Measurements from ENCODE around the gene TNS3.

The TNS3 gene

DNA sequence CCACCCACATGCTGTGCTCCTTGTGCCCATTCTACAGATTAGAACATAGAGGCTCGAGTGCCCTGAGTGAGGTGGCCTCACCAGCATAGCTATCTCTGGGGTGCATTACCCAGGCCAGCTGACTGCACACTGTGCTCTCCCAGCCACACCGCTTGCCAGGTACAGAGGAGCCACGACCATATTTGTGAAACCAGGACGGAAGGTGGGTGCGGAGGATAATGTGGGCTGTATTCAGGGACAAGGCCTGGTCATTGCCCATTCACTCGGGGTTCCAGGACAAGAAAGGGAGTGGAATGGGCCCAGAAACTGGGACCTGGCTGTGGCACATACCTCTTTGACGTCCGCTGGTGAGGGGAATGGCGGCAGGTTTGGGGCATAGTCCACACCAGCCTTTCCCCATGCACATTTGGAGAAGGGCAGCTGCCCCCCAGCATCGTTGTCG is 236.0 kb downstream of the TNS3 start:
- no peak for DNase-seq (ENCODE audit: low spot score)

DNA sequence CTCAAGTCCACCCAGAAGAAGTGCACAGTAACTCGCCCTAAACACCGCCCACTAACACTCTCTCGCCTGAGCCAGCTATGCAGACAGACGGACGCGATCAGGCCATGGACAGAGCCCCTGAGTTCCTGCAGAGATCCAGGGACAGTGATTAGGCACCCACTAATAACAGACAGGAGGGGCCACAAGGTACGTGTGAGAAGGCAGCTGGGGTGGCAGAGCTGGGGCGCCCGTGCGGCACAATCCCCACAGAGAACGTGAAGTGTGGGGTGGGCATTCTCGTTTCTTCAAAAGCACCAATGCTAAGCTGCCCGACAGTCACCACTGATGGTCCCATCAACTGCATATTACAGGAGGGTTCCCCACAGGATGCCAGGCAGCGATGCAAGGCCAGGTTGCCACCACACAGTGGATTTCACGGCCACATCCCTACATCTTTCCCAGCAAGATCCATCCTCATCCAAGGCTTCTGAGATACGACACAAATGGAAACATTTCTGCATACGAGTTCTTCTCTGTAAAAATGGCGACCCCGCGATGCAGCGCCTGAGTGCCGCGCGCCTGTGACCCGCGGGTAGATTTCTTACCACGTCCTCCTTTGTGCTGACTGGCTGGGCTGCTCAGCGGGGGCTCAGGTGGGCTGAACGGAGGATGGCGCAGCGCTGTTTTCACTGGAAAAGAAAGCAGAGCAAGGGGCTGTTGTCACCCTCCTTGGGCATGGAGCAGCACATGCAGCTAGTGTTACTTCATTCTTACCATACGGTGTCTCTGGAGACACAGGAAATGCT is 237.5 kb downstream of the TNS3 start:
- no peak for DNase-seq (ENCODE audit: low spot score)

GRCh38 chr7:47343061-47343455 is 238.9 kb downstream of the TNS3 start:
- no peak for DNase-seq (ENCODE audit: low spot score)

DNA sequence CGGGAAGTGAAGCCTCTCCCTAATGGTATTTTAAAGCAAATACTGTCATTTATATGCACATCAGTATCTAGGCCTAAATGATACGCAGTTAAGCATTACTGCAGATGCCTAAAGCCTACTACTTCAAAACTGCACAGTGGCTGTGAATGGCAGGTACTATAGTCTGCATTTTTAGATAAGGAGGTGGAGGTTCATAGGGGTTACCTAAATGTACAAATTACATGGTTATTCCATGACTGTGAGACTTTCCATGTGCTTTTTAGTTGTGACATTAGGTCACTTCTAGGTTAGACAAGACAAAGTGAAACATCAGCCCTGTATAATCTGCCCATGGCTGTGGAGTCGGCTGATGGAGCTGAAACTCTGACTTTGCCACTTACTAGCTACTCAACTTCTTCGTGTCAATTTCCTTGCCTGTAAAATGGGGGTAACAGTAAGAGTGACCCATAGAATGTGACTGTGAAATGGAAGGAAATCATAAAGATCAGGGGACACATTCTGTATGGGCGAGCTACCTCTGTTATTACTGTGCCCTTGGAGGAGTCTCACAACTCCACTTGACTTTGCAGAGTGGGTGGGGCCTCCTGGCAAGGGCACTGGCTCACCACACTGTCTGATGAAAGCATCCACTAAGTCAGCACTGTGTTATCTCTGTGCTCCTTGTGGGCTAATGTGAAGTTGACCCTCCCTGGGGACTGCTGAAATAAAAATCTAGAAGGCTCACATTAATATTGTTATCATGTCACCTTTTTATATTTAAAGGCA is 239.4 kb downstream of the TNS3 start:
- no peak for DNase-seq (ENCODE audit: low spot score)

DNA sequence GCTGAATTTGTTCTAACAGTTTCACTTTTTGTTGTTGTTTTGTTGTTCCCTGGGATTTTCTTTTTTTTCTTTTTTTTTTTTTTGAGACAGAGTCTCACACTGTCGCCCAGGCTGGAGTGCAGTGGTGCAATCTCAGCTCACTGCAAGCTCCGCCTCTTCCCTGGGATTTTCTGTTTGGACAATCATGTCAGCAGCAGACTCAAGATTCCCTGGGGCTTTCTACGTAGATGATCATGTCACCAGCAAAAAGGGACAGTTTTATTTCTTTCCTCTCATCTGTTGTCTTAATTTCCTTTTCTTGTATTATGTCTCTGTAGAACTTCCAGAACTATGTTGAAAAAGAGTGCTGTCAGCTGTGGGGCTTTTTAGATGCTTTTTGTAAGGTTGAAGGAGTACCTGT is 241.4 kb downstream of the TNS3 start:
- no peak for DNase-seq (ENCODE audit: low spot score)

DNA sequence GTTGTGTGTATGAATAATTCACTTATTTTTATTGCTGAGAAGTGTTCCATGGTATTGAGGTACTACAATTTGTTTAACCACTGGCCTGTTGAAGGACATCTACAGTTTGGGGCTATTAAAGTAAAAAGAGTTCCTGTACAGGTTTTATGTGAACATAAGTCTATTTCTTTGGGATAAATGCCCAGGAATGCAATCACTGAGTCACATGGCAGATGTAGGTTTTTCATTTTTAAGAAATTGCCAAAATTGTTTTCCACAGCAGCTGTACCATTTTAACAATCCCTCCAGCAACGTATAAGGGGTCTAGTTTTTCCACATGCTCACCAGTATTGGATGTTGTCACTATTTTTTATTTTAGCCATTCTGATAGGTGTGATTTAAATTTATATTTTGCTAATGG is 243.9 kb downstream of the TNS3 start:
- DNase-seq (ENCODE audit: low spot score): no peak

DNA sequence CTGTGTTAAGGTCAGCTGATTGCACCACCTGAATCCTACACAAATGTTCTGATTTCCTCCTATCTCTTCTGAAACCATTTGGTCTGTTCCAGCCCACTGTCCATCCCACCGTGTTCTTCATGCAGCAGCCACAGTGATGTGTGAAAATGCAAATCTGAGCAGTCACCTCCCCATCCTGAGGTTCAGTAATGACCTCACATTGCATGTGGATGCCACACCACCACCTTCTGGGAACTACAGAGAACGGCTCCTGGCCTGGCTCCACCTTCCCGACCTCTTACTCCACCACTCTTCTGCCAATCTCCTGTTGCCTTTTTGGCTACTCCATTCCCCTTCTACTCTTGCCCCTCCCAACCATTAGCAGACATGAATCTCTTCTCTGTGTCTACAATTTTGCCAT is 244.4 kb downstream of the TNS3 start:
- no peak for DNase-seq (ENCODE audit: low spot score)

DNA sequence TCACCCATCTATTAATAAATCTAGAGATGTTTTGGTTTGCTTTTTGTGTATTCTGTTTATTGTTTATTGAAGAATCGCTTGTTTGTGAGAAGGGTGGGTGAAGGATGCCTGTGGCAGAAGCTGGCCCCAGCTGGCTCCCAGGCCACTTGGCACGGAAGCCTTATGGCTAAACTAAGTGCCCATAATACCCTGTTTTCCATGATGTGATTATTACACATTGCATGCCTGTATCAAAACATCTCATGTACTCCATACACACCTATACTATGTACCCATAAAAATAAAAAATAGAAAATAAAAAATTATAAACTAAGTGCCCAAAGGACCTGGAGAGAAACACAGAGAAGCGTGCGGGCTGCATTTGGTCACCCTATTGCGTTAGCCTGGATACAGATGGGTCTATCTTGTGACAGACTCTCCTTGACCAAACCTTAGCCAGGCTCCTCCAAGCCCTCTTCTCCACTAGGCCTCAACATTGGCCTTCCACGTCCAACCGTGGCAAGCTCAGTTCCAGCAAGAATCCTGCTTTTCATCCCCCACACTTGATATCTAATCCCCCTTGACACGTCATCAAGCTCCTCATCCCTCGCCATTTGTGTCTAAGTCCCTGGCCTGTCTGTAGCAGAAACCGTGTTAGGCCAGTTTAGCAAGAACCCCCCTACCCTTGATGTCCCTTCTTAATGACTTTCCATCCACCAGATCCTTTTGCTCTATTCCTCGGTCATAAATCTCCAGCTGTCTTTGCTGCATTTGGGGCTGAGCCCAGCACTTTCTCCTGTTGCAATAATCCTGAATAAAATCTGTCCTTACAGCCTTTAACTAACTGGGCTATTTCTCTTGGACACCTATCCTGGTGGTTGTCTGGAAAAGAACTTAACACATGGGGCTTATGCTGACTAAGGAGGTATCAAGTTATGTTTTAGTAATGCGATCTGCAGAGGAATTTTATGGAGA is 245.2 kb downstream of the TNS3 start:
- DNase-seq (ENCODE audit: low spot score): no peak

DNA sequence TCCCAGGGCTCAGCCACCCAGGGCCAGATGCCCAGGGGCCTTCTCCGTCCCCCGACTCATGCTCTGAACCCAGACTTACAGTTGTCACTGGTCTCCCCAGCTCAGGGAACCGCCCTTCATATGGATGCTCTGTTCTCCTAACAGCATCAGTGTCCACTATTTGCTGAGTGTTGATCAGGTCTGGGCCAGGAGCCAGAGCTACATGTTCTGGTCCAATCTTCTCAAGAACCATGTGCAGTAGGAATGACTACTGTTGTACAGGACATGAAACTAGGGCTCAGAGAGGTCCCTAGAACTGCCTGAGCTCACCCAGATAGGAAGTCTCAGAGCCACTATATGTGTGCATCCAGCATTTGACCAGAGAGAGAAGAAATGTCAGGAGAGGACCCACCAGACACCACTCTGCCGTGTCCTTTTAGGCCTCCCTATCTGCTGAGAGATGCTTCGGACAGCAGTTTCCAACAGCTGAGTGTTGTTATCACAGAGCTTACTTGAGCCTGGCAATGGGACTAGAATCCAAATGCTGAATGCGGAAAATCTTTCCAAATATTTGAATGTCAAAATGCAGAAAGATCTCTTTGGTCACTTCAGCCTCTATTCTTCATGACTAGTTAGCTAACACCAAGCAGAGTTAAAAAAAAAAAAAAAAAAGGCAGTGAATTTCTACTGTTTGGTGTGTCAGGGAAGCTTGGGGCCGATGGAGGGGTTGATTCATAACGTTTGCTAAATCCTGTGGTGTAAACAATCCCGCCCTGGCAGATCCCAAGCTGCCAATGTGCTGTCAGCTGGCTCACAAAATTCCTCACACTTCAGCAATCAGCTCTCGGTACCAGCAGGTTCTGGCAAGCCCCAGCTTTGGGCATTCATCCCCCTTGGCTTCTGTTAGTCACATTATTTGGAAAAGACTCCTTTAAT is 246.1 kb downstream of the TNS3 start:
- no peak for DNase-seq (ENCODE audit: low spot score)

DNA sequence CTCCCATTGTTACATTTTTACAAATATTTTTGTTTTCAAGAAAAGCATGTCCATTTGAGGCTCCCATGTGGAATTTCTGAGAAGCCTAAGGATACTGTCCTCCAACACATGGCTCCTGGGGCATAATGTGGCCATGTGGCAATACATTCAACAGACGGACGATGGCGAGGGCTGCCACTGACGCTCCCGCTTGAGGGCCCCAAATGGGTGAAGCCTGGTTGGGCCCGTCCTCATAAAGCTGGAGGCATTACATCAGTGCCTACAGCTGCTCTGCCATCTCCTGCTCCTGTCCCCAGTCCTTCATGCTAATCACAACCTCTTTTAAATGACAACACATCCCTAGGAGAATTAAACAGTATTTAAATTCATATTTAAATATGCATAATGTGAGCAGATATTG is 246.8 kb downstream of the TNS3 start:
- no peak for DNase-seq (ENCODE audit: low spot score)

DNA sequence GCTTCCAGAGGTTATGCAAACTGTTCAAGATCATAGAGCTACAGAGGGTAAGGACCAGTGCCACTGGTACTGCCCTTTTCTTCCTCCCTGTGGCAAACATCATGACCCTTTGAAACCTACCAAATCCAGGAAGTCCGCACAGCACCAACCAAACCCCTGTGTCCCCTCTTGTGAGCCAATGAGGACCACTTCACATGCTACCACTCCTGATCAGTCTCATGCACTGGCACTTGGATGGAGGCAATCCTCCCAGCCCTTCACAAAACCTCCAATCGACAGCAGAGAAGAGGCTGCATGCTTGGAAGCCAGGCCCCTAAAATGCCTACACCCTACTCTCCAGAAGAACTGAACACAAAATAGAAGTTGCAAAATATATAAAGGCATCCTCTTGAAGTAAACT is 248.0 kb downstream of the TNS3 start:
- no peak for DNase-seq (ENCODE audit: low spot score)

DNA sequence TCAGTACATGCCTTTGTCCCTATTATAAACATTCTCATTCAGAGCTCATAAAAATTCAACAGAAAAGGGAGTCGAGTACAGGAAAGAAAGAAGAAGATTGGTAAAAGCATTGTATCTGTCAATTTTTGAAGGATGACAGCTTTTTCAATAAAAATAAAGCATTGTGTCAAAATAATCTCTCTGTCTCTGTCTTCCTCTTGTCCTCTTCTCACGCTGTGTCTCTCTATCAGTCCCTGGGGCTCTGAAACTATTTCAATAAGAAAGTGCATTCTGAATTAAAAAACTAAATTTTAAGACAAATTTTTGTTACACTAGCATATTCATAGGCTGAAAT is 248.4 kb downstream of the TNS3 start:
- no peak for DNase-seq (ENCODE audit: low spot score)

- DNase-seq (ENCODE audit: low spot score): no peak
These were observed 249.0 kb downstream of the TNS3 start for GRCh38 chr7:47332681-47333553.

DNA sequence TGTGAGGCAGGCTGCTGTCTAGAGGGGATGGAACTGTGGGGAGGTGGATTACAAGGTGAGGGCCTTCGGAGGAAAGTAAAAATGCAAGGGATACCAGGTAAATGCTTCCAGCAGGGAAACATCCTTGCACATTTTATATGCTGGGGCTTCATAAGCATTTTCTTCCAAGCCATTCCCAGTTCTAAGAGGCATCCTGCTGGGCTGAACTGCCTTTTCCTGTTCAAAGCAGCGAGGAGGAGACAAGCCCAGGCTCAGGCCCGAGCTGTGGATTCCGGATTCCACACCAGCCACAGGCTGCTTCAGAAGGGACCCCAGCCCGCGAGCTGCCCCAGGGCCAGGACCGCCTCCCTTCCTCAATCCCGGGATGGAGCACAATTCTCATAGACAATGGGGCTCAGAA is 249.7 kb downstream of the TNS3 start:
- DNase-seq (ENCODE audit: low spot score): no peak

DNA sequence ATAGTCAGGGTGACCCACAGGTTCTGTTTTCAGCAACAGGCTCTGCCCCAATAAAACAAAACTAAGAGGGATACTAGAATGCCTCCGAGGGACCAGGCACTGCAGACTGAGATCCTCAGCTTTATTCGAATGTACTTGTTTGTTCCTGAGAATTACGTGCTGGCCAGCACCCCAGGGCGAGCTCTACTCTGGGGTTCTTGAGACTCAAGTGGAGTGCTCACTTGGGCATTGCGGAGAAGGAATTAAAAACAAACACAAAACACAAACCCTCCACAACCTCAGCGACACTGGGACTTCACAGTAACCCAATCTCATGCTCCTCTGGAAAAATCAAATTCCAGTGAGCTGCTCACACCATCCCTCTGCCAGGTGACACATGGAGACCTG is 250.7 kb downstream of the TNS3 start:
- no peak for DNase-seq (ENCODE audit: low spot score)

DNA sequence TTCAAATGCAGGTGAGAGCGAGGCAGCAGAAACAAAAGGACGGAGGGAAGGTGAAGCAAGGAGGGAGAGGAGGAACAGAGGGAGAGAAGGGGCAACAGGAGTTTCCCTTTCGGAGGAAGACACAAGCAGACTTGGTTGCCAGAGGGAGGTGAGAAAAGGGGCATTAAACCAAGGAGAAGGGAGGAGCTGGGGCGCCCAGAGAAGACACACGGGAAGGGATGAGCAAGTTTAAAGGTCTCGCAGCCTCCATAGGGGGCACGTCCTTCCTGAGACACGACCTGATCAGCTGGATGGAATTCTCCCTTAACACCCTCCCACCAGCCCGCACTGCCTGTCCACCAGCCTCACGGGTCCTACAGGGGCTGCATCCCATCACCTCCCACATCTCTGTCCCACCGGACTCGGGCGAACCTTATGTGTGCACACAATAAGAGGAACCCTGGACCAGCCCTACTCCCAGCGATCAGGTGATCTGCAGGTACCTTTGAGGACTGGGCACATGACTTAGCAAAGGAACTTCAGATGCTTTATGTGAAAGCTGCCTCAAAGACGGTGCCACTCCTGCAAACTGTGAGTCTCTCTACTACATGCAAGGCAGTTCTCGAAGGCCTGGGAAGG is 251.2 kb downstream of the TNS3 start:
- DNase-seq (ENCODE audit: low spot score): no peak

DNA sequence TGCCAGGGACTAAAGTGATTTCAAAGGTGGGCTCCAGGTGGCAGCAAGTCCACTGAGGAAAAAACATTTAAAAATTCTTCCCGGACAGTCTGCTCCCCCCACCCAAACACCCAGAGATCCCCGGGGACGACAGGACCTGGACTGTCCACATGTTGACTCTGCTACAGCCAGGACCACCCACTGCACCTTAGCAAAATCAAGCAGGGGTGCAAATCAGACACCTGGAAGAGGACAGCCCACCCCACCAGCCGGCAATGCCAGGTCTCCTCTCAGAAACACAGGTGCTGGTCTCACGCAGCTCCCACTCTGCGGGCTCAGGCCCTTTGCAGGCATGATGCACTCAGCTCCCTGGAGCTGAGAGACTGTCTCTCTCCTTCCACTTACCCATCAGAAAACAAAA is 251.9 kb downstream of the TNS3 start:
- DNase-seq (ENCODE audit: low spot score): no peak

DNA sequence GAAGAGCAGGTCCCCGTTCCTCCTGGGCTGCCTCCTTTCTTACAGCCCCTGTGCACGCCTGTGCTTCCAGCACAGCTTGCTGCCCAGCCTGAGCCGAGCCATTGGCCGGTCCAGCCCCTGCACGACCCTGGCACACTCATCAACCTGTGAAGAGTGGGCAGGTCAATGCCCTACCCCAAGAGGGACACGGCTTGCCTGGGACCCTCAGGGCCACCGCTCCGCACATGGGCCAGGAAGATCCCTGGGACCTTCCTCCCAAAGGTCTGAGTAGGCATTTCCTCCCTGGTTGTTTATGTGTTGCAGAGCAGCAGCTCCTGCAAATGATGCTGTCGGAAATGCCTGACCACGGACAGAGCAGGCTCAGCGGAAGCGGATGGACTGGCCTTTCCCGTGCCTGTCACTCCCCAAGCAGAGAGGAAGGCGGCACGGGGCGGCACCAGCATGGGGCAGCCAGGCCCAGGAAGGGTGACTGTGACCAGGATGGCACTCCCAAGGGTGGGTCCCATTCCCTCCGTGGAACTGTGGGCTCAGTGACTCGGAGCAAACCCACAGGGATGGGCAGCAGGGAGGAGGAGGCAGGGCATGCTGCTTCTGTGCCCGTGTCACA is 252.5 kb downstream of the TNS3 start:
- no peak for DNase-seq (ENCODE audit: low spot score)

Data from CD4-positive, alpha-beta T cell treated with Interleukin-2 at 100 ng/mL for 4 hours (primary cell).